ENCODE data around the gene SQSTM1.

SQSTM1 gene

DNA sequence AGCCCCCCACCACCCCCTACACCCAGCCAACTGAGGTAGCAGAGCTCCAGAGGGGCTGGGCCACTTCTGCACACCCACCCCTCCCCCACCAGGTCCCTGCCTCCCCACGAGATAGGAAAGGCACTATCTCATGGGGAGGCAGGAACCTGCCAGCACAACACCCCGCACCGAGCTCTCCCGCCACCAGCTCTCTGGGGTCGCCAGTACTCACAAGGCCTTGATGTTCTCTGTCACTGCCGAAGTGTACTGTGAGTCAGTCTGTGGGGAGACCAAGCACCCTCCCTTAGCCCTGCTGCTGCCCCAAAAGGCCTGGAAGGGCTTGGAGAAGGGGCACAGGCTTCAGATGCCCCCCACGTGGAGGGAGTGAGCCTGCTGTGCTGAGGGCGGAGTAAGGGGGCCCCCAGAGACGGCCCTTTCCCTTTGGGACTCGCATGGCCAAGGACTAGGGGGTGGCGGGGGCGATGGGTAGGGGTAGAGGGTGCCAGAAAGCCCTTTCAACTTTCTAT lies 20.0 kb upstream of the SQSTM1 start:
- H3K27me3 ChIP-seq (ENCODE audit: insufficient read depth, poor library complexity, severe bottlenecking) = no peaks in the 10 kb centered on the region
- H3K4me3 ChIP-seq (replicated peaks; ENCODE audit: insufficient read depth, low read length) = no peak overlapping the region
- no peak for TF ChIP-seq GABPA (IDR thresholded peaks at IDR 0.05; ENCODE audit: low read depth)
- TF ChIP-seq POLR2AphosphoS5 (IDR thresholded peaks at IDR 0.05; ENCODE audit: low read depth) = no peak
- TF ChIP-seq, protein P1, sequence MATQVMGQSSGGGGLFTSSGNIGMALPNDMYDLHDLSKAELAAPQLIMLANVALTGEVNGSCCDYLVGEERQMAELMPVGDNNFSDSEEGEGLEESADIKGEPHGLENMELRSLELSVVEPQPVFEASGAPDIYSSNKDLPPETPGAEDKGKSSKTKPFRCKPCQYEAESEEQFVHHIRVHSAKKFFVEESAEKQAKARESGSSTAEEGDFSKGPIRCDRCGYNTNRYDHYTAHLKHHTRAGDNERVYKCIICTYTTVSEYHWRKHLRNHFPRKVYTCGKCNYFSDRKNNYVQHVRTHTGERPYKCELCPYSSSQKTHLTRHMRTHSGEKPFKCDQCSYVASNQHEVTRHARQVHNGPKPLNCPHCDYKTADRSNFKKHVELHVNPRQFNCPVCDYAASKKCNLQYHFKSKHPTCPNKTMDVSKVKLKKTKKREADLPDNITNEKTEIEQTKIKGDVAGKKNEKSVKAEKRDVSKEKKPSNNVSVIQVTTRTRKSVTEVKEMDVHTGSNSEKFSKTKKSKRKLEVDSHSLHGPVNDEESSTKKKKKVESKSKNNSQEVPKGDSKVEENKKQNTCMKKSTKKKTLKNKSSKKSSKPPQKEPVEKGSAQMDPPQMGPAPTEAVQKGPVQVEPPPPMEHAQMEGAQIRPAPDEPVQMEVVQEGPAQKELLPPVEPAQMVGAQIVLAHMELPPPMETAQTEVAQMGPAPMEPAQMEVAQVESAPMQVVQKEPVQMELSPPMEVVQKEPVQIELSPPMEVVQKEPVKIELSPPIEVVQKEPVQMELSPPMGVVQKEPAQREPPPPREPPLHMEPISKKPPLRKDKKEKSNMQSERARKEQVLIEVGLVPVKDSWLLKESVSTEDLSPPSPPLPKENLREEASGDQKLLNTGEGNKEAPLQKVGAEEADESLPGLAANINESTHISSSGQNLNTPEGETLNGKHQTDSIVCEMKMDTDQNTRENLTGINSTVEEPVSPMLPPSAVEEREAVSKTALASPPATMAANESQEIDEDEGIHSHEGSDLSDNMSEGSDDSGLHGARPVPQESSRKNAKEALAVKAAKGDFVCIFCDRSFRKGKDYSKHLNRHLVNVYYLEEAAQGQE (IDR thresholded peaks at IDR 0.05; ENCODE audit: insufficient replicate concordance, low read depth) = no peak
- TF ChIP-seq, protein P2, sequence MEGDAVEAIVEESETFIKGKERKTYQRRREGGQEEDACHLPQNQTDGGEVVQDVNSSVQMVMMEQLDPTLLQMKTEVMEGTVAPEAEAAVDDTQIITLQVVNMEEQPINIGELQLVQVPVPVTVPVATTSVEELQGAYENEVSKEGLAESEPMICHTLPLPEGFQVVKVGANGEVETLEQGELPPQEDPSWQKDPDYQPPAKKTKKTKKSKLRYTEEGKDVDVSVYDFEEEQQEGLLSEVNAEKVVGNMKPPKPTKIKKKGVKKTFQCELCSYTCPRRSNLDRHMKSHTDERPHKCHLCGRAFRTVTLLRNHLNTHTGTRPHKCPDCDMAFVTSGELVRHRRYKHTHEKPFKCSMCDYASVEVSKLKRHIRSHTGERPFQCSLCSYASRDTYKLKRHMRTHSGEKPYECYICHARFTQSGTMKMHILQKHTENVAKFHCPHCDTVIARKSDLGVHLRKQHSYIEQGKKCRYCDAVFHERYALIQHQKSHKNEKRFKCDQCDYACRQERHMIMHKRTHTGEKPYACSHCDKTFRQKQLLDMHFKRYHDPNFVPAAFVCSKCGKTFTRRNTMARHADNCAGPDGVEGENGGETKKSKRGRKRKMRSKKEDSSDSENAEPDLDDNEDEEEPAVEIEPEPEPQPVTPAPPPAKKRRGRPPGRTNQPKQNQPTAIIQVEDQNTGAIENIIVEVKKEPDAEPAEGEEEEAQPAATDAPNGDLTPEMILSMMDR (IDR thresholded peaks at IDR 0.05; ENCODE audit: insufficient read depth, low read length) = no peak
- no peak for TF ChIP-seq SPI1 (IDR thresholded peaks at IDR 0.05; ENCODE audit: borderline replicate concordance, low read depth)
- no peak for DNase-seq (ENCODE audit: low read depth in 1 of 2, low spot score in 1 of 2)
- H3K27ac ChIP-seq (replicated peaks) = no peak overlapping the region

DNA sequence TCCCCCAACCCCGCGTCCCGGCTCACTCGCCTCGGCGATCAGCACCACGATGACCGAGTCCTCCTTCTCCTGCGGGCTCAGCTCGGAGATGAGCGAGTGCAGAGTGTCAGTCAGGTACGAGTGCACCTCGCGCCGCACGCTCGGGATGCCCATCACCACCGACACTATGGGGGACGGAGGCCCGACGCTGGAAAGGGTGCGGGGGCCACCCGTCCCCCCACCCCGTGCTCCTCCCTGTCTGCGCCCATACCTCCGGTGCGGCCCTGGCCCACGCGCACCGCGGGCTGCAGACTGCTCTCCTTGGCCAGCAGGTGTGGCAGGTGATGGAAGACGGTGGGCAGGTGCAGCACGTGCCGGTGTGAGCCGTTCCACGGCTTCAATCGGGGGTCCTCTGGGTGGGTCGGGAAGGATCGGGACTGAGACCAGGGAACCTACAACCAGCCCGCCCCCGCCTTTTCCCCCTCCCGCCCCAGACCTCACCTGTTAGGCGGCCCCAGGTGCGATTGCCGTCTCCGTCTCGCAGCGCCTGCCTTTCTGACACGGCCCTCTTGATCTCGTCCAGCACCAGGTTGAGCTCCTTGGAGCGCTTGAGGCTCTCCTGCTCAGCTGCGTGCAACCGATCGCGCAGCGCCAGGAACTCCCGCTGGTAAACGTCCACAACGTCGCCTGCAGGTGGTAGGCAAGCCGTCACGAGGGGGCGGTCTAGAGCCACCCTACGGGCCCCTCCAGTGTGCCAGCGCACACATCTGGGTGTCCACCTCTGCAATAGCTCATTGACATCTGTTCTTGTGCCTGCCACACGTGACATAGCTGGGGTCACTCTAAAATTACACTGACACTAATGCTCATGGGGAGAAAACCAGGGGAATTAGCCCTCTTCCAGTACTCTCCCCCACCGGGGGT lies 19.1 kb upstream of the SQSTM1 start:
- Histone ChIP-seq H3K27ac (replicated peaks) (no peak overlapping the region), H3K27me3 (ENCODE audit: insufficient read depth, poor library complexity, severe bottlenecking) (no peaks in the 10 kb centered on the region), H3K4me3 (replicated peaks; ENCODE audit: insufficient read depth, low read length) (no peak overlapping the region)
- TF ChIP-seq, protein P1 (IDR thresholded peaks at IDR 0.05; ENCODE audit: insufficient replicate concordance, low read depth) = no peak
- TF ChIP-seq POLR2AphosphoS5 (IDR thresholded peaks at IDR 0.05; ENCODE audit: low read depth) = no peak
- TF ChIP-seq, protein P2 (IDR thresholded peaks at IDR 0.05; ENCODE audit: insufficient read depth, low read length) = peak; percentile 79
- no peak for TF ChIP-seq SPI1 (IDR thresholded peaks at IDR 0.05; ENCODE audit: borderline replicate concordance, low read depth)
- no peak for TF ChIP-seq GABPA (IDR thresholded peaks at IDR 0.05; ENCODE audit: low read depth)
- DNase-seq (ENCODE audit: low read depth in 1 of 2, low spot score in 1 of 2) = peak in 1 of 2 experiments; percentile 88

DNA sequence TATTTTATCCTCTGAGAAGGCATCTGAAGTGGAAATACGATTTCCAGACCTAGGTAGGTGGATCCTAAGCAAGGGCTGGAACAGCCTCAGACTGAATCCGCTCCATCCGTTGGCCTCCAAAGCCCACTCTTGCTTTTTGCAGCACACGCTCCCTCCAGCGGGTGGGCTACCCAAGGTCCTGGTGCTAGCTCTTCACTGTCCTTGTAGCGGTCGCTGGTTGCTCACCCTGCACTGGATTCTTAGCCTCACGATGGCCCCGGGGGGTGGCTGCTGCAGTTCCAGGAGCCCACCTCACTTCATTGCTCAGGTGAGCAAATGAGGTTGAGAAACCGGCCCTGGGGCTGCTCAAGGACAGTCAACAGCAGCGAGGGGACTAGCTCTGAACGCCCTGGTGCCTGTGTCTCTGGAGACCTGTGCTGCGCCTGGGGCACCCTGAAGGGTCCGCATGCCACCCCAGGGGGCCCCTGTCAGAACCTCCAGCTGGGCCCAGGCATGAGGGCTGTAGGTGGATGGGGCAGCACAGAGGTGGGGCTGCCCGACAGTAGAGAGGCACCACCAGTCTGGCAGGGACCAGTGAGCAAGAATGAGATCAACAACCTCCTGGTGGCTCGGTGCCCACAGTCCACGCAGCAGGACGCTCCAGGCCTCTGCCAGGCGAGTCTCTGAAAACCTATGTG lies 18.4 kb upstream of the SQSTM1 start:
- TF ChIP-seq, protein P2 (IDR thresholded peaks at IDR 0.05; ENCODE audit: insufficient read depth, low read length) = no peak
- TF ChIP-seq SPI1 (IDR thresholded peaks at IDR 0.05; ENCODE audit: borderline replicate concordance, low read depth) = no peak
- TF ChIP-seq GABPA (IDR thresholded peaks at IDR 0.05; ENCODE audit: low read depth) = no peak
- no peak for TF ChIP-seq POLR2AphosphoS5 (IDR thresholded peaks at IDR 0.05; ENCODE audit: low read depth)
- TF ChIP-seq, protein P1 (IDR thresholded peaks at IDR 0.05; ENCODE audit: insufficient replicate concordance, low read depth) = no peak
- DNase-seq (ENCODE audit: low read depth in 1 of 2, low spot score in 1 of 2) = no peak
- Histone ChIP-seq H3K27me3 (ENCODE audit: insufficient read depth, poor library complexity, severe bottlenecking) (no peaks in the 10 kb centered on the region), H3K27ac (replicated peaks) (peak overlapping the region; percentile 97), H3K4me3 (replicated peaks; ENCODE audit: insufficient read depth, low read length) (no peak overlapping the region)
